Measurements from ENCODE around the gene COL20A1.

The COL20A1 gene

DNA sequence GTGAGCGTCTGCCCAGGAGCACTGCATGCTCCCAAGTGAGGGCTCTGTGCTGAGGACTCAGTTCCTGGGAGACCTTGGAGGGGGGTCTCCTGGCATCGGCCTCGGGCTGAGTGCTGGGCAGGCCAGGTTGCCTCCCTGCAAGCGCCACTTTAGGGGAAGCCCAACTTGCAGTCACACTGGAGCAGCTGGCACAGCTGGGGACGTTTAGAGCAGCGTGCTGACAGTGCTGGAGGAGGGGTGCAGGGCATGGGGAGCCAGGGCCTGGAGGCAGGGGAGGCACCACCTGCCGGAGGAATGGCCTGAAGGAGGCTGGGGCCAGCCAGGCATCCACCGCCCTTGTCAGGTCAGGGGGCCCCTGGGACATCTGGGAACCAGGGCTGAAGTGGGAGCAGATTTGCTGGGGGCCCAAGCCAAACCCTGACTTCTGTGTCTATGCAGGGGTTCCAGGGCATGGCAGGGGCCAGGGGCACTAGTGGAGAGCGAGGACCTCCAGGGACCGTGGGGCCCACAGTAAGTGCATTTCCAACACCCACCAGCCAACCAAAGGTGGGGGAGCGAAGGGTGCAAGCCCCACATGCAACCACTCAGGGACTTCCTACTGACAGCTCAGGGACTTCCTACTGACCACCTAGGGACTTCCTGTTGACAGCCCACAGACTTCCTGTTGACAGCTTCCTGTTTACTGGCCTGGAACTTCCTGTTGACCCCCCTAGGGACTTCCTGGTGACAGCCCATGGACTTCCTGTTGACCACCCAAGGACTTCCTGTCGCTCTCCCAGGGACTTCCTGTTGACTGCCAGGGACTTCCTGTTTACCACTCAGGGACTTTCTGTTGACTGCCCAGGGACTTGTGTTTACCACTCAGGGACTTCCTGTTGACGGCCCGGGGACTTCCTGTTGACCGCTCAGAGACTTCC is 33.6 kb downstream of the COL20A1 start:
- no peak overlapping the region for H3K4me3 ChIP-seq (ENCODE audit: control insufficient read depth, low read depth, low read length)
- TF ChIP-seq, protein P1, sequence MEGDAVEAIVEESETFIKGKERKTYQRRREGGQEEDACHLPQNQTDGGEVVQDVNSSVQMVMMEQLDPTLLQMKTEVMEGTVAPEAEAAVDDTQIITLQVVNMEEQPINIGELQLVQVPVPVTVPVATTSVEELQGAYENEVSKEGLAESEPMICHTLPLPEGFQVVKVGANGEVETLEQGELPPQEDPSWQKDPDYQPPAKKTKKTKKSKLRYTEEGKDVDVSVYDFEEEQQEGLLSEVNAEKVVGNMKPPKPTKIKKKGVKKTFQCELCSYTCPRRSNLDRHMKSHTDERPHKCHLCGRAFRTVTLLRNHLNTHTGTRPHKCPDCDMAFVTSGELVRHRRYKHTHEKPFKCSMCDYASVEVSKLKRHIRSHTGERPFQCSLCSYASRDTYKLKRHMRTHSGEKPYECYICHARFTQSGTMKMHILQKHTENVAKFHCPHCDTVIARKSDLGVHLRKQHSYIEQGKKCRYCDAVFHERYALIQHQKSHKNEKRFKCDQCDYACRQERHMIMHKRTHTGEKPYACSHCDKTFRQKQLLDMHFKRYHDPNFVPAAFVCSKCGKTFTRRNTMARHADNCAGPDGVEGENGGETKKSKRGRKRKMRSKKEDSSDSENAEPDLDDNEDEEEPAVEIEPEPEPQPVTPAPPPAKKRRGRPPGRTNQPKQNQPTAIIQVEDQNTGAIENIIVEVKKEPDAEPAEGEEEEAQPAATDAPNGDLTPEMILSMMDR (conservative IDR thresholded peaks at IDR 0.05; ENCODE audit: control insufficient read depth, insufficient read depth, low read depth, low read length): no peak
- no peak for DNase-seq (ENCODE audit: low read depth)

DNA sequence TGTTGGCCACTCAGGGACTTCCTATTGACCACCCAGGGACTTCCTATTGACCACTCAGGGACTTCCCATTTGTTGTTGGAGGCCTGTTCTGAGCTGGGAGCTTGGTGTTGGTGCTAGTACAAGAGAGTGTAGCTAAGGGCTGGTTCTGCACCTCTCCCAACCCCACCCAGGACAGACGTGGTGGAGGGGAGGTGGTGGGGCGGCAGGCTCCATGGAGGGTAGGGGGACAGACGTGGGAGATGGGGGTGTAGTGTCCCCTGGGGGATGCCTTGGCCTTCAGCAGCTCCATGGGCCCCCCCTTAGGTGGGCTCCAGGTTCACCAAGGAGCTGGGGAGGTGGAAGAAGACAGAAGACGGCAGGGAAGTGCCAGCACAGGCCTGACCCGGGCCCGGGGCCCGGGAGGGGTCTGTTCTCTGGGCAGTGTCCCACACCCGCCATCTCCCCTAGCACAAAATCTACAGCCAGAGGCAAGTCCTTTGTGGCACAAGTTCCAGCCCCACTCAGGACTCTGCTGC is 34.3 kb downstream of the COL20A1 start:
- no peak for DNase-seq (ENCODE audit: low read depth)

DNA sequence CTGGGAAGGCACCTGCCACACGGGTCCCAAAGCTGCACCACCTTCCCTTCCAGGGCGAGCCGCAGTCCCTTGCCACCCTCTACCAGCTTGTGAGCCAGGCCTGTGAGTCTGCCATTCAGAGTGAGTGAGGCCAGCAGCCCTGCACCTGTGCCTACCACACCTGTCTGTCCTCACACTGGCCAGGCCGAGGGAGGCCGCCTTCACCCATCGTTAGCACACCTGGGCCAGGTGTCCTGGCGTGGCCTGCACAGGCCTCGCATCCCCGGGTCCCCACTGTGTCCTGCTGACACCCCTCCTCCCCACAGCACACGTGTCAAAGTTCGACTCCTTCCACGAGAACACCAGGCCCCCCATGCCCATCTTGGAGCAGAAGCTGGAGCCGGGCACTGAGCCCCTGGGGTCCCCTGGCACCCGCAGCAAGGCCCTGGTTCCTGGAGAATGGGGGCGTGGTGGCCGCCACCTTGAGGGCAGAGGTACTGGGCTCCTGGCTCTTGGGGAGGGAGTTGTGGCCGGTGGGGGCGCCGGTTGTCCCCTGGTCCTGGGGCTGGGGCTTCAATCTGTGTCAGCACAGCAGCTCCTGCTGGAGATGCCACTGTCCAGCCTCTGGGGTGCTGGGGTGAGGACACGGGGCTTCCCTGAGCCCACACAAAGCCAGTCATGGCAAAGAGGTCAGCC is 35.2 kb downstream of the COL20A1 start:
- TF ChIP-seq, protein P1 (conservative IDR thresholded peaks at IDR 0.05; ENCODE audit: control insufficient read depth, insufficient read depth, low read depth, low read length): no peak
- H3K4me3 ChIP-seq (ENCODE audit: control insufficient read depth, low read depth, low read length): no peak overlapping the region
- no peak for DNase-seq (ENCODE audit: low read depth)

More for the DNA sequence above, 34.3 kb downstream of the COL20A1 start:
- TF ChIP-seq, protein P1 (conservative IDR thresholded peaks at IDR 0.05; ENCODE audit: control insufficient read depth, insufficient read depth, low read depth, low read length): no peak
- H3K4me3 ChIP-seq (ENCODE audit: control insufficient read depth, low read depth, low read length): no peak overlapping the region

DNA sequence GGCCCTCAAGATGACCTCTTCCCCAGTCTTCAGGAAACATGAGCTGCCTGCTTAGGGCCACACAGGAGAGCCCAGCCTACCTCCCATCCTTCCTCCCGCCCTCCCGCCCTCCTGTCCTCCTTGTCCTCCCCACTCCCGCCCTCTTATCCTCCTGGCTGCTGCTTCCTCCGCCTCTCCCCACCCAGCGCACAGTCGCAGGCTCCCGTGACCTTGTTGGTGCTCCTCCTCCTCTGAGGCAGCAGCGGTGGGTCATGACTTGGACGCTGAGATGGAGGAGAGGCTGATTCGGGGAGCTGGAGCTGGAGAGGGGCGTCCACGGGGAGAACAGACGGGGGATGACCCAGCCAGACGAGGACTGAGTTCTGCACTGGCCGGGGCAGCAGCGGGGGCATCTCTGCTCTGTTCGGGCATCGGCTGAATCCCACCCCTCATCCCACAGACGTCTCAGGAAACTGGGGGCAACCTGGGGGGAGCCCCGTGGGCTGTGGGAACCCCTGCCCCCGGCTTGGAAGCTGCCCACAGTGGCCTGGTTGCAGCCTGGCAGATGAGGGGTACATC is 35.8 kb downstream of the COL20A1 start:
- no peak for DNase-seq (ENCODE audit: low read depth)
- TF ChIP-seq, protein P1 (conservative IDR thresholded peaks at IDR 0.05; ENCODE audit: control insufficient read depth, insufficient read depth, low read depth, low read length): no peak

DNA sequence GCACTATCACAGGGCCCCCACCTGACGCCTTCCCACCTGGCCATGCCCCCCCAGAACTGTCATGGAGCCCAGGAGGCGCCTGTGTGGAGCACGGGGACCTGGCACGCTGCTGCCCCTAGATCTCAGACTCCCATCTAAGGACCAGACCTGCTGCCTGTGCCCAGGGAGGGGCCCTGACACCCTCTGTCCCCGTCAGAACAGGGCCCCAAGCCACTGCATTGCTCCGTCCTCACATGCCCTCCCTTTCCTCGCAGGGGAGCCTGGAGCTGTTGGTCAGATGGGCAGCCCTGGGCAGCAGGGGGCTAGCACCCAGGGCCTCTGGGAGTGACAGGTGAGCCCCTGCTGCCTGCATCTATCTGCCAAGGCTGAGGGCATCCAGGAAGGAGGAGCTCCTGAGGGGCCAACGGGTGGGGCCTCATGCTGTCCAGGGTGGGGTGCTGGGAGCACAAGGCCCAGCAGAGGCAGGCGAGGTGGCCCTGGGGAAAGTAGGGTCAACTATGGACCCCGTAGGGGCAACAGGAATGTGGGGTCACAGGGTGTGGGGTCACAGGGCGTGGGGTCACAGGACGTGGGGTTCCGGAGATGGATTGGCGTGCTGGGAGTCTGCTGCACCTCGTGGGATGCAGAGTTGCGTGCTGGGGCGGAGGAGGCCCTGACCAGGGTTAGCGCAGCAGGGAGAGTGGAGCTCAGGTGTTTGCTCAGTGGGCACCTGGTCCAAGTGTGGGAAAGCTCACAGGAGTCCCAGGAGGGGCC is 36.5 kb downstream of the COL20A1 start:
- no peak overlapping the region for H3K4me3 ChIP-seq (ENCODE audit: control insufficient read depth, low read depth, low read length)
- TF ChIP-seq, protein P1 (conservative IDR thresholded peaks at IDR 0.05; ENCODE audit: control insufficient read depth, insufficient read depth, low read depth, low read length): no peak
- no peak for DNase-seq (ENCODE audit: low read depth)

More for the DNA sequence above, 35.8 kb downstream of the COL20A1 start:
- H3K4me3 ChIP-seq (ENCODE audit: control insufficient read depth, low read depth, low read length): no peak overlapping the region
